Measurements from ENCODE around the gene PCDHA13. TPM values are rescaled to one million over a fixed set of nuclear protein-coding genes. Genes with fewer than 3 reads are reported as not detected.
"Not testable (repeated sequence)": the region's sequence is repeated elsewhere in the genome, so short reads cannot be mapped to it uniquely, and the experiment has no call there.

The PCDHA13 gene
- total and polyA plus RNA-seq, 9 donors, result 0.01 to 0.92 (median 0.39) TPM; not detected in 1

GRCh38 chr5:140870221-140871201, 11.4 kb upstream of the PCDHA13 start:
- no peak overlapping the region for H3K27ac ChIP-seq
- no peaks in the 10 kb centered on the region for H3K36me3 ChIP-seq
- DNase-seq, result no peak
- WGBS, 3 donors, result 35 to 54% (median 51%) methylated on average over 111 to 114 of the region's 114 CpGs
- intact Hi-C loops (cut with DNase I), result no loop called here
- TF ChIP-seq, protein P1, sequence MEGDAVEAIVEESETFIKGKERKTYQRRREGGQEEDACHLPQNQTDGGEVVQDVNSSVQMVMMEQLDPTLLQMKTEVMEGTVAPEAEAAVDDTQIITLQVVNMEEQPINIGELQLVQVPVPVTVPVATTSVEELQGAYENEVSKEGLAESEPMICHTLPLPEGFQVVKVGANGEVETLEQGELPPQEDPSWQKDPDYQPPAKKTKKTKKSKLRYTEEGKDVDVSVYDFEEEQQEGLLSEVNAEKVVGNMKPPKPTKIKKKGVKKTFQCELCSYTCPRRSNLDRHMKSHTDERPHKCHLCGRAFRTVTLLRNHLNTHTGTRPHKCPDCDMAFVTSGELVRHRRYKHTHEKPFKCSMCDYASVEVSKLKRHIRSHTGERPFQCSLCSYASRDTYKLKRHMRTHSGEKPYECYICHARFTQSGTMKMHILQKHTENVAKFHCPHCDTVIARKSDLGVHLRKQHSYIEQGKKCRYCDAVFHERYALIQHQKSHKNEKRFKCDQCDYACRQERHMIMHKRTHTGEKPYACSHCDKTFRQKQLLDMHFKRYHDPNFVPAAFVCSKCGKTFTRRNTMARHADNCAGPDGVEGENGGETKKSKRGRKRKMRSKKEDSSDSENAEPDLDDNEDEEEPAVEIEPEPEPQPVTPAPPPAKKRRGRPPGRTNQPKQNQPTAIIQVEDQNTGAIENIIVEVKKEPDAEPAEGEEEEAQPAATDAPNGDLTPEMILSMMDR (IDR thresholded peaks at IDR 0.05), result no peak
- TF ChIP-seq EP300 (IDR thresholded peaks at IDR 0.05) (no peak), POLR2A (IDR thresholded peaks at IDR 0.05) (no peak)
- no peaks in the 10 kb centered on the region for H3K27me3 ChIP-seq
- H3K4me1 ChIP-seq (ENCODE audit: insufficient read depth), result no peaks in the 10 kb centered on the region
- H3K4me3 ChIP-seq, result no peak overlapping the region
- peaks cover 0 to 18% of the 10 kb centered on the region in 2 donors for H3K9me3 ChIP-seq

- Histone ChIP-seq H3K27me3 (no peaks in the 10 kb centered on the region), H3K27ac (no peak within 1 kb of the TSS), H3K36me3 (no peaks in the 10 kb centered on the region), H3K4me1 (ENCODE audit: insufficient read depth) (no peaks in the 10 kb centered on the region), H3K9me3 (peaks cover 0 to 20% of the 10 kb centered on the region in 2 donors), H3K4me3 (no peak within 1 kb of the TSS)
- intact Hi-C loops (cut with DNase I), result no loop called here
- DNase-seq, result no peak
- TF ChIP-seq EP300 (IDR thresholded peaks at IDR 0.05) (no peak), POLR2A (IDR thresholded peaks at IDR 0.05) (no peak)
- TF ChIP-seq, protein P1 (IDR thresholded peaks at IDR 0.05), result no peak
- WGBS, 3 donors, result 11 to 27% (median 16%) methylated on average over 45 to 47 of the region's 47 CpGs
Observed at GRCh38 chr5:140875085-140876065, 6.5 kb upstream of the PCDHA13 start, which contains the start of gene PCDHA12. PCDHA12 (plus strand) TSS chr5:140875308; CDS start chr5:140875473, 165 bp downstream.

DNA sequence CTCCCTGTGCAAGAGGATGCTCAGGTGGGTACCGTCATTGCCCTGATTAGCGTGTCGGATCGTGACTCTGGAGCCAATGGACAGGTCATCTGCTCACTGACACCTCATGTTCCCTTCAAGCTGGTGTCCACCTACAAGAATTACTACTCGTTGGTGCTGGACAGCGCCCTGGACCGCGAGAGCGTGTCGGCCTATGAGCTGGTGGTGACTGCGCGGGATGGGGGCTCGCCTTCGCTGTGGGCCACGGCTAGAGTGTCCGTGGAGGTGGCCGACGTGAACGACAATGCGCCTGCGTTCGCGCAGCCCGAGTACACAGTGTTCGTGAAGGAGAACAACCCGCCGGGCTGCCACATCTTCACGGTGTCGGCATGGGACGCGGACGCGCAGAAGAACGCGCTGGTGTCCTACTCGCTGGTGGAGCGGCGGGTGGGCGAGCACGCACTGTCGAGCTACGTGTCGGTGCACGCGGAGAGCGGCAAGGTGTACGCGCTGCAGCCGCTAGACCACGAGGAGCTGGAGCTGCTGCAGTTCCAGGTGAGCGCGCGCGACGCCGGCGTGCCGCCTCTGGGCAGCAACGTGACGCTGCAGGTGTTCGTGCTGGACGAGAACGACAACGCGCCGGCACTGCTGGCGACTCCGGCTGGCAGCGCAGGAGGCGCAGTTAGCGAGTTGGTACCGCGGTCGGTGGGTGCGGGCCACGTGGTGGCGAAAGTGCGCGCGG, 5.2 kb upstream of the PCDHA13 start:
- H3K27me3 ChIP-seq; intact Hi-C loops (cut with DNase I): not testable (repeated sequence)
- 29 to 45% (median 39%) methylated on average over 80 of the region's 80 CpGs for WGBS, 3 donors

DNA sequence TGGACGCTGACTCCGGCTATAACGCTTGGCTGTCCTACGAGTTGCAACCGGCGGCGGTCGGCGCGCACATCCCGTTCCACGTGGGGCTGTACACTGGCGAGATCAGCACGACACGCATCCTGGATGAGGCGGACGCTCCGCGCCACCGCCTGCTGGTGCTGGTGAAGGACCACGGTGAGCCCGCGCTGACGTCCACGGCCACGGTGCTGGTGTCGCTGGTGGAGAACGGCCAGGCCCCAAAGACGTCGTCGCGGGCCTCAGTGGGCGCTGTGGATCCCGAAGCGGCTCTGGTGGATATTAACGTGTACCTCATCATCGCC, 4.7 kb upstream of the PCDHA13 start:
- Histone ChIP-seq H3K4me1 (ENCODE audit: insufficient read depth) (no peaks in the 10 kb centered on the region), H3K4me3 (no peak overlapping the region), H3K9me3 (peaks cover 0 to 12% of the 10 kb centered on the region in 2 donors), H3K36me3 (no peaks in the 10 kb centered on the region), H3K27ac (no peak overlapping the region), H3K27me3 (no peaks in the 10 kb centered on the region)
- WGBS, 3 donors, result 37 to 53% (median 43%) methylated on average over 33 to 37 of the region's 37 CpGs
- intact Hi-C loops (cut with DNase I), result no loop called here
- TF ChIP-seq, protein P1 (IDR thresholded peaks at IDR 0.05), result no peak
- TF ChIP-seq EP300 (IDR thresholded peaks at IDR 0.05) (no peak), POLR2A (IDR thresholded peaks at IDR 0.05) (no peak)
- no peak for DNase-seq

More for the DNA sequence above, 5.2 kb upstream of the PCDHA13 start:
- DNase-seq; H3K36me3 ChIP-seq; H3K4me1 ChIP-seq (ENCODE audit: insufficient read depth); H3K4me3 ChIP-seq; H3K27ac ChIP-seq: not testable (repeated sequence)
- H3K9me3 ChIP-seq, result peaks cover 0 to 11% of the 10 kb centered on the region in 2 donors

All from ovary (tissue), 9 donors.